Choroid plexus epithelial cell (primary cell): ENCODE results near the gene NACAD.

Source experiments
- DNase-seq: peaks from one replicate; pipeline ENCODE4 v3.0.0-alpha.2; 2010; ENCODE audit warnings: low read depth
- H3K4me3 ChIP-seq: 2 replicates; pipeline ENCODE4 v1.5.1; 2011; ENCODE audit warnings: low read depth, mild to moderate bottlenecking, control low read depth, low read length, moderate library complexity
- TF ChIP-seq, protein P1 (sequence below): conservative IDR thresholded peaks from 2 replicates; pipeline ENCODE4 v1.5.1; 2011; ENCODE audit warnings: low read depth, mild to moderate bottlenecking, control low read depth, inconsistent platforms, low read length, moderate library complexity

Gene NACAD

GRCh38 chr7:45077579-45077978 is 11.2 kb downstream of the NACAD start:
- DNase-seq, result no peak
- TF ChIP-seq, protein P1, sequence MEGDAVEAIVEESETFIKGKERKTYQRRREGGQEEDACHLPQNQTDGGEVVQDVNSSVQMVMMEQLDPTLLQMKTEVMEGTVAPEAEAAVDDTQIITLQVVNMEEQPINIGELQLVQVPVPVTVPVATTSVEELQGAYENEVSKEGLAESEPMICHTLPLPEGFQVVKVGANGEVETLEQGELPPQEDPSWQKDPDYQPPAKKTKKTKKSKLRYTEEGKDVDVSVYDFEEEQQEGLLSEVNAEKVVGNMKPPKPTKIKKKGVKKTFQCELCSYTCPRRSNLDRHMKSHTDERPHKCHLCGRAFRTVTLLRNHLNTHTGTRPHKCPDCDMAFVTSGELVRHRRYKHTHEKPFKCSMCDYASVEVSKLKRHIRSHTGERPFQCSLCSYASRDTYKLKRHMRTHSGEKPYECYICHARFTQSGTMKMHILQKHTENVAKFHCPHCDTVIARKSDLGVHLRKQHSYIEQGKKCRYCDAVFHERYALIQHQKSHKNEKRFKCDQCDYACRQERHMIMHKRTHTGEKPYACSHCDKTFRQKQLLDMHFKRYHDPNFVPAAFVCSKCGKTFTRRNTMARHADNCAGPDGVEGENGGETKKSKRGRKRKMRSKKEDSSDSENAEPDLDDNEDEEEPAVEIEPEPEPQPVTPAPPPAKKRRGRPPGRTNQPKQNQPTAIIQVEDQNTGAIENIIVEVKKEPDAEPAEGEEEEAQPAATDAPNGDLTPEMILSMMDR, result no peak
- H3K4me3 ChIP-seq, result no peak overlapping the region

DNA sequence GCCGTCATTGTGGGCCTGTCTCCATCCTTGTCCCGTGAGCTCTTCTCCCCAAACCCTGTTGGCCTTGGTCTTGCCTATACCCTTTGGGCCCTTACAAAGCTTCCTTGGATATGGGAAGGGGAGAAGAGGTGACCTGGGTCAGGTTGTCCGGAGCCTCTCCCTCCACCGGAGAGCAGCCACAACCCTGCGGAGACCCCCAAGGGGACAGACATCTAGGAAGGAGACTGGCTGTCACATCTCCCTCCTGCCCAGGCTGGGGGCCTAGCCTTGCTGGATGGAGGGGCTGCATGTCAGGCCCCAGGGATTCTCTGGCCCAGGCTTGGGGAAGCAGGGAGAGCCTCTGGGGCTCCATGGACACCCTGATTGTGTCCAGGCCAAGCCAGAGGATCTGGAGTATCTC is 11.8 kb downstream of the NACAD start:
- DNase-seq, result no peak

DNA sequence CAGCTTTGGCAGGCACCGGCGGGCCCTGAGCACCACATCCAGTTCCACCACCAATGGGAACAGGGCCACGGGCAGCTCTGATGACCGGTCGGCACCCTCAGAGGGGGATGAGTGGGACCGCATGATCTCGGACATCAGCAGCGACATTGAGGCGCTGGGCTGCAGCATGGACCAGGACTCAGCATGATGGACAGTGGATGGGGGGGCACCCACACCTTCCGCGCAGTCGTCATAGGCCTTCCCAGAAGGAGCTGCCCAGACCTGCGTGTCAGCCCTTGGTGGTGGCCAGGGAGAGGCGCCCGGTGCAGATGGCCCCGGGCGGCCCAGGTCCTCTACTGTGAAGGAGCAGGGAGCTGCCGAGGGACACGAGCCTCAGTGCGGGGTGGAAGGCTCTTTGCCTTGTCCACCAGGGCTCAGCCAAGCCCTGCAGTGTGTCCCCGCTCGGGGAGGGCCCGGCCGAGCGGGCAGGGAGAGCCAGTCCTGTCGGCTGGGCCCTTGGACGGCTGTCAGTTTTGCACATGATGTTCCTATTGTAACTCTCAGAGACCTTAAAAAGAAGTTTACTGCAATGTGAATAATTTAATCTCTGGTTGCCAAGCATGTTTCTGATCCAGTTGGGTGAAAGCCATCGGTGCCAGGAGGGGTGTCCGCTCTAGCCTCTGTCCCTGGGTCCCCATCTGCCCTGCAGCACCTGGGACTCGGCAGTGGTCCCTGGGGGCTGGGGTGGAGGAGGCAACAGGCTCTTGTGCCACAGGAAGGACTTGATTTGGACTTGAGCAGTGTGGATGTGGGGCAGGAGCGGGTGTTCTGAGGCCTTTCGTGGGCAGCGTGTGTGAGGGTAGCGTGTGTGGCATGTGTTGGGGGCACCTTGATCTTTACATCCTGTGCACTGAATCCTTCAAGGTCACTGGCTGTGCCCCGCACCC is 12.6 kb downstream of the NACAD start:
- no peak for DNase-seq
- TF ChIP-seq, protein P1, result no peak
- no peak overlapping the region for H3K4me3 ChIP-seq

More for the DNA sequence above, 11.8 kb downstream of the NACAD start:
- H3K4me3 ChIP-seq, result no peak overlapping the region
- TF ChIP-seq, protein P1, result no peak

- TF ChIP-seq, protein P1, result no peak
- no peak overlapping the region for H3K4me3 ChIP-seq
- DNase-seq, result no peak
Measured at GRCh38 chr7:45075355-45075644, 13.5 kb downstream of the NACAD start.

DNA sequence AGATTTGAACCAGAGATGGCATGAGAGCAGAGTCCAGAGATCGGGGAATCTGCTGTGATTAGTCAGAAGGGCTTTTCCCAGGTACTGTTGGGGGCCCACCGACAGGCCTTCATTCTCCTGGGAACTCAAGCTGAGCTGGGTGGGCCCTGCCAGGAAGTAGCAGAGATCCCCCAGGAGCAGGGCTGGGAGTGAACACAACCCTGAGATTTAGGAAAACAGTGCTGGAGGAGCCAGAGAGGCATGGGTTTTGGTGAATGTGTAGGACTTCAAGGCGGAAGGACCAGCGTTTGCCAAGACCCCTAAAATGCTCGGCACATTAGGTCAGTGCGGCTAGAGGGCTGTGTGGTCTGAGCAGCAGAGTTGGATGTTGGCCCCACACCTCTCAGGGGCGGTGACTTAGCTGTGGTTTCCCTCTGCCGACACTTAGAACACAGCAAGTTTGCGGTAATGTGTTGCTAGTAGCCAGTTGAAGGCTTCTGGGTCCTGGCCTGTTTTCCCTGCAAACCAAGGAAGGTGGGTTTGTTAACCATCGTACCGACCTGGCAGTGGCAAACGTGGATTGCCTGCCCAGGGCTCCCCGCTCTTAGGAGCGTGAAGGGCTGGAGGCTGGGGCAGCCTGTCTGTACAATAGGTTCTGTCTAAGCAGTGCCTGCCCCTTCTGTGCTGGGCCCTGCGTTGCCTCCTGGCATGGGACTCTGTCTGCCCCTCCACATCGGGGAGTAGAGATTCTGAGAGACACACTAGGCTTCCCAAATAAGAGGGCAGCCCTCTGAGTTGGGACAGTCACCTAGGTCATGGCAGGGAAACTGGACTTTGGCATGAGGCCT is 14.0 kb downstream of the NACAD start:
- no peak overlapping the region for H3K4me3 ChIP-seq
- TF ChIP-seq, protein P1, result no peak
- no peak for DNase-seq

DNA sequence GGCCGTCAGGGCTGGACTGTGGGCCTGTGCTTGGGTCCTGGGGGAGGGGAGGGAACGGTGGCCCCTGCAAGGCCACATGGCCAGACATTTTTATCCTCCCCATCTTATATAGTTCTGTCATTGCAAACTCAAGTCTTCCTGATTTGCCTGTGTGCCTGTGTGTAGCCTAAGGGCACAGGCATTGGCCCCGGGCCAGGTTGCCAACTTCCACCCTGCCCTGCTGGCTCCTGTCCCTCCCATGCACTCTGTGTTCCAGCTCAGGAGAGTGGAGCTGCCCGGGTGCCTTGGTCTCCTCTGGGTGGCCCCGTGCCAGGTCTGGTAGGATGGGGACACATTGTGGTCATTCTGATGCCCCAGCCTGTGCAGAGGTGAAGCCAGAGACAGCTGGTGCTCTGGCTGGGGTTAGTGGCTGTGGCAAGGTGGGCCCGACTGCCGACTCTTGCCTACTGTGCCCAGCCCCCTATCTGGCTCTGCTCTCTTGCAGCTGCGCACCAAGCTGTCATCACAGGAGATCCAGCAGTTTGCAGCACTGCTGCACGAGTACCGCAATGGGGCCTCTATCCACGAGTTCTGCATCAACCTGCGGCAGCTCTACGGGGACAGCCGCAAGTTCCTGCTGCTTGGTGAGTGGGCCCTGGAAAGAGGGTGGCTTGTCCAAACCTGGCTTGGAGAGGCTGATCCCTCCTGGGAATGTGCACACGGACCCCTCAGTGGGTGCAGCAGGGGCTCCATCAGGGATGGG is 14.8 kb downstream of the NACAD start:
- H3K4me3 ChIP-seq, result no peak overlapping the region
- TF ChIP-seq, protein P1, result no peak
- no peak for DNase-seq
